ENCODE measurements around the gene ROMO1. TPM values are rescaled to one million over a fixed set of nuclear protein-coding genes. Genes with fewer than 3 reads are reported as not detected.

Gene ROMO1
- total RNA-seq, 1 donor from 2014 or later: 80.3 TPM

GRCh38 chr20:35730583-35731468 lies 31.6 kb downstream of the ROMO1 start:
- H3K9me3 Mint-ChIP-seq: no peaks in the 10 kb centered on the region
- H3K27me3 Mint-ChIP-seq (ENCODE audit: insufficient read depth): no peaks in the 10 kb centered on the region
- peaks cover 51% of the 10 kb centered on the region for H3K36me3 Mint-ChIP-seq (ENCODE audit: low read depth)
- no peak overlapping the region for H3K27ac Mint-ChIP-seq
- H3K4me1 Mint-ChIP-seq (ENCODE audit: low read depth): peaks cover 40% of the 10 kb centered on the region
- DNase-seq (ENCODE audit: low spot score): no peak
- no peak overlapping the region for H3K4me3 Mint-ChIP-seq
- intact Hi-C loops (cut with micrococcal nuclease): no loop called here

GRCh38 chr20:35731469-35731788 lies 32.2 kb downstream of the ROMO1 start:
- Mint-ChIP-seq H3K4me3 (no peak overlapping the region), H3K36me3 (ENCODE audit: low read depth) (peaks cover 54% of the 10 kb centered on the region), H3K9me3 (no peaks in the 10 kb centered on the region), H3K27ac (no peak overlapping the region), H3K4me1 (ENCODE audit: low read depth) (peaks cover 46% of the 10 kb centered on the region), H3K27me3 (ENCODE audit: insufficient read depth) (no peaks in the 10 kb centered on the region)
- no peak for DNase-seq (ENCODE audit: low spot score)
- intact Hi-C loops (cut with micrococcal nuclease): no loop called here

GRCh38 chr20:35731862-35732643 lies 32.8 kb downstream of the ROMO1 start:
- peak overlapping the region; percentile 64 for H3K27ac Mint-ChIP-seq
- peaks cover 46% of the 10 kb centered on the region for H3K4me1 Mint-ChIP-seq (ENCODE audit: low read depth)
- intact Hi-C loops (cut with micrococcal nuclease): no loop called here
- no peaks in the 10 kb centered on the region for H3K9me3 Mint-ChIP-seq
- H3K36me3 Mint-ChIP-seq (ENCODE audit: low read depth): peaks cover 49% of the 10 kb centered on the region
- no peaks in the 10 kb centered on the region for H3K27me3 Mint-ChIP-seq (ENCODE audit: insufficient read depth)
- no peak overlapping the region for H3K4me3 Mint-ChIP-seq
- DNase-seq (ENCODE audit: low spot score): no peak

DNA sequence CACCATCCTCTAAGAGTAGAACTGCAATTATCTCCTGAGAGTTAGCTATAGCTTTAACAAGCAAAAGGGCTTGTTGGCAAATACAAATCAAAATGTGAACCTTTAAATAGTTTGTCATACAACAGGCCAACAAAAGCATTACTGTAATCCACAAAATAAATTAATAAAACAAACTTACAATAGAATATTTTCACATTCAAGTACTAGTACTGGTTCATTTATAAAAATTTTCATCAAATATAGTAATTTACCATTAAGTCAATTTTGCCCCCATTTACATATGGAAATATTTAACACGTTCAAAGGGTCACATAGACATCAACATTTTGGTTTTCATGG lies 33.4 kb downstream of the ROMO1 start:
- peaks cover 49% of the 10 kb centered on the region for H3K36me3 Mint-ChIP-seq (ENCODE audit: low read depth)
- DNase-seq (ENCODE audit: low spot score): no peak
- H3K27me3 Mint-ChIP-seq (ENCODE audit: insufficient read depth): no peaks in the 10 kb centered on the region
- no peak overlapping the region for H3K27ac Mint-ChIP-seq
- H3K4me3 Mint-ChIP-seq: no peak overlapping the region
- H3K9me3 Mint-ChIP-seq: no peaks in the 10 kb centered on the region
- intact Hi-C loops (cut with micrococcal nuclease): no loop called here
- peaks cover 46% of the 10 kb centered on the region for H3K4me1 Mint-ChIP-seq (ENCODE audit: low read depth)

DNA sequence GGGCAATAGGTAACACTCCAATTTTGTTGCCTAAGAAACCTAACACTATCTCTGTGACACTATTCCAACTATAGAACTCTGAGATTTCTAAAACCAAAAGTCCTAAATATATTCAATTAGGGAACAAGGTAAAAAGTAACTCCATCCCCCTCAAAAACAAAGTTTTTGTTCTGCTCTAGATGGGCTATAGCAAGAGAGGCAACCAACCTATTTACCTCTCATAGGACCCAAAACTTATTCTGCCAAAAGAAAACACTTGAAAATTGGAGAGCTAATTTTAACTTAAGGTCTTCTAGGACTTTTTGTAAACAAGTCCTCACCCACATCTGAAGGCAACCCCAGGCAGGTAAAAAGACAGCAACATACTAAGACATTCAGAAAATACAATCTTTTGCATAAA lies 35.2 kb downstream of the ROMO1 start:
- H3K4me1 Mint-ChIP-seq (ENCODE audit: low read depth): peaks cover 55% of the 10 kb centered on the region
- intact Hi-C loops (cut with micrococcal nuclease): loop anchor here (2.0 kb wide), 1 partner anchor 14 kb away; no protein-coding TSS in a partner anchor
- DNase-seq (ENCODE audit: low spot score): no peak
- H3K9me3 Mint-ChIP-seq: no peaks in the 10 kb centered on the region
- H3K27me3 Mint-ChIP-seq (ENCODE audit: insufficient read depth): no peaks in the 10 kb centered on the region
- peak overlapping the region; percentile 11 for H3K4me3 Mint-ChIP-seq
- H3K27ac Mint-ChIP-seq: peak overlapping the region; percentile 21
- peaks cover 58% of the 10 kb centered on the region for H3K36me3 Mint-ChIP-seq (ENCODE audit: low read depth)

GRCh38 chr20:35734777-35735649 lies 35.8 kb downstream of the ROMO1 start:
- H3K27ac Mint-ChIP-seq: no peak overlapping the region
- no peak for DNase-seq (ENCODE audit: low spot score)
- H3K4me3 Mint-ChIP-seq: no peak overlapping the region
- intact Hi-C loops (cut with micrococcal nuclease): loop anchor here (2.0 kb wide), 1 partner anchor 14 kb away; no protein-coding TSS in a partner anchor
- peaks cover 58% of the 10 kb centered on the region for H3K36me3 Mint-ChIP-seq (ENCODE audit: low read depth)
- no peaks in the 10 kb centered on the region for H3K9me3 Mint-ChIP-seq
- peaks cover 55% of the 10 kb centered on the region for H3K4me1 Mint-ChIP-seq (ENCODE audit: low read depth)
- no peaks in the 10 kb centered on the region for H3K27me3 Mint-ChIP-seq (ENCODE audit: insufficient read depth)

DNA sequence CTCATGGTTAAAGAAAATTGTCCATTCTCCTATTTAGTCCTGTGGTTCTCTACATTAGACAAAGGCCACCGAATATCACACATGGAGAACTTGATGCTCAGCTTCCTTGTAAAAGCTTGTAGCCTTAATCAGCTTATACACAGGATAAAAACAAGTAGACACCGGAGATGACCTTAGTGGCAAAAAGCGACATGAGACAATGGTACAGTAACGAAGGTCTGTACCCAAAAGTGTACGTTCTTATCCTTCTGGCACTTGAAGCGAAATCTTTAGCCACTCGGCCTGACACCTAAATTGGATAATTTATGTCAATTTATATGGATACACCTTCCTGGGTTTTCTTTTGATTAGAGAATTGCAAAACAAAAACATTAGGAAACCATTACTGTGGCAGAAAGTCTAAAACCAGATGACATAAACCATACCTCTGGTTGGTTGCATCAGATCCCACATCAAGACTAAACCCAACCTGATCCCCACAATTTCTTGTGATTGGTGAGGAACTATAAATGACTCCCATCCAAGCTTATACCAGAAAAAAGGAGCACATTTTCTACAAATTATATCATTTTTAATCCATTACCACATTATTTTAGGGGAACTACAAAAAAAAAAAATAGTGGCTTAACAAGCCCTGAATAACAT lies 36.7 kb downstream of the ROMO1 start:
- no peak overlapping the region for H3K27ac Mint-ChIP-seq
- no peaks in the 10 kb centered on the region for H3K9me3 Mint-ChIP-seq
- no peaks in the 10 kb centered on the region for H3K27me3 Mint-ChIP-seq (ENCODE audit: insufficient read depth)
- intact Hi-C loops (cut with micrococcal nuclease): loop anchor here (2.0 kb wide), 1 partner anchor 15 kb away; no protein-coding TSS in a partner anchor
- peaks cover 58% of the 10 kb centered on the region for H3K4me1 Mint-ChIP-seq (ENCODE audit: low read depth)
- peaks cover 60% of the 10 kb centered on the region for H3K36me3 Mint-ChIP-seq (ENCODE audit: low read depth)
- no peak for DNase-seq (ENCODE audit: low spot score)
- H3K4me3 Mint-ChIP-seq: peak overlapping the region; percentile 63

- peaks cover 54% of the 10 kb centered on the region for H3K36me3 Mint-ChIP-seq (ENCODE audit: low read depth)
- H3K27ac Mint-ChIP-seq: peak overlapping the region; percentile 76
- H3K9me3 Mint-ChIP-seq: no peaks in the 10 kb centered on the region
- peaks cover 49% of the 10 kb centered on the region for H3K4me1 Mint-ChIP-seq (ENCODE audit: low read depth)
- no peak for DNase-seq (ENCODE audit: low spot score)
- no peaks in the 10 kb centered on the region for H3K27me3 Mint-ChIP-seq (ENCODE audit: insufficient read depth)
- intact Hi-C loops (cut with micrococcal nuclease): loop anchor here (2.0 kb wide), 1 partner anchor 147 kb away; no protein-coding TSS in a partner anchor
- H3K4me3 Mint-ChIP-seq: peak overlapping the region; percentile 74
Measured at GRCh38 chr20:35737865-35738333, 38.7 kb downstream of the ROMO1 start.

GRCh38 chr20:35738410-35739179 lies 39.4 kb downstream of the ROMO1 start:
- H3K36me3 Mint-ChIP-seq (ENCODE audit: low read depth): peaks cover 47% of the 10 kb centered on the region

GRCh38 chr20:35739294-35740163 lies 40.3 kb downstream of the ROMO1 start:
- H3K27me3 Mint-ChIP-seq (ENCODE audit: insufficient read depth): no peaks in the 10 kb centered on the region
- H3K4me3 Mint-ChIP-seq: peak overlapping the region; percentile 98
- no peaks in the 10 kb centered on the region for H3K9me3 Mint-ChIP-seq
- peaks cover 53% of the 10 kb centered on the region for H3K4me1 Mint-ChIP-seq (ENCODE audit: low read depth)
- peaks cover 41% of the 10 kb centered on the region for H3K36me3 Mint-ChIP-seq (ENCODE audit: low read depth)
- no peak for DNase-seq (ENCODE audit: low spot score)
- peak overlapping the region; percentile 84 for H3K27ac Mint-ChIP-seq
- intact Hi-C loops (cut with micrococcal nuclease): loop anchor here (2.0 to 10.0 kb wide), 3 partner anchors 145 to 855 kb away; no protein-coding TSS in a partner anchor

More at GRCh38 chr20:35738410-35739179, 39.4 kb downstream of the ROMO1 start:
- peak overlapping the region; percentile 76 for H3K27ac Mint-ChIP-seq
- no peaks in the 10 kb centered on the region for H3K9me3 Mint-ChIP-seq
- no peaks in the 10 kb centered on the region for H3K27me3 Mint-ChIP-seq (ENCODE audit: insufficient read depth)
- H3K4me3 Mint-ChIP-seq: peak overlapping the region; percentile 74
- intact Hi-C loops (cut with micrococcal nuclease): loop anchor here (2.0 kb wide), 1 partner anchor 146 kb away; no protein-coding TSS in a partner anchor
- no peak for DNase-seq (ENCODE audit: low spot score)
- H3K4me1 Mint-ChIP-seq (ENCODE audit: low read depth): peaks cover 53% of the 10 kb centered on the region

All from activated T-helper 1 cell treated with anti-CD3 and anti-CD28 coated beads, Interleukin-12 subunit alpha, Interleukin-12 subunit beta, Interleukin-2, Interleukin-4 antibody, amounts not matched to agents 30 ng/mL and 10 ng/mL and 1 ng/mL, durations not matched to agents 14 hours and 24 hours and 36 hours (primary cell).